ENCODE measurements around the gene SNX8. TPM values are rescaled to one million over a fixed set of nuclear protein-coding genes. Genes with fewer than 3 reads are reported as not detected.

Gene SNX8
- polyA plus RNA-seq, 2 of the 4 experiments (the other 2 are of a cell fraction), result 21.2 to 36.3 TPM

- peak; percentile 52 to 88 for DNase-seq (ENCODE audit: low read depth in 1 of 2, low spot score in 1 of 2)
- no peak overlapping the region for H3K4me3 ChIP-seq
- no peaks in the 10 kb centered on the region for H3K9me3 ChIP-seq
- peaks cover 9% of the 10 kb centered on the region for H3K4me1 ChIP-seq
- FAIRE-seq, result no peak
- ChIA-PET CTCF (interaction anchor here (1.1 to 2.6 kb wide), 4 partner anchors 11 to 87 kb away, joined by 3 to 10 read pairs (median 6); no protein-coding TSS in a partner anchor), POLR2A (interaction anchor here (1.1 kb wide), 1 partner anchor 12 kb away, joined by 3 read pairs; no protein-coding TSS in a partner anchor)
- peak; percentile 41 to 45; a peak in 4 of 6 replicates for ATAC-seq
- H3K4me2 ChIP-seq, result no peak overlapping the region
- peak overlapping the region in 1 of 2 experiments; percentile 44; a peak in 1 of 6 replicates for H3K27ac ChIP-seq
- WGBS (ENCODE audit: missing lambda C conversion rate), result 65% methylated on average over 5 of the region's 5 CpGs
- TF ChIP-seq RARB (CRISPR knock-in tag; IDR thresholded peaks at IDR 0.05), result no peak
- no peak for TF ChIP-seq ZNF302 (CRISPR knock-in tag; IDR thresholded peaks at IDR 0.05)
- no peak for TF ChIP-seq MYC (IDR thresholded peaks at IDR 0.05; ENCODE audit: borderline replicate concordance, low read length)
- no peak for TF ChIP-seq POLR2AphosphoS2 (conservative IDR thresholded peaks at IDR 0.05; ENCODE audit: low read length)
- TF ChIP-seq, protein P1, sequence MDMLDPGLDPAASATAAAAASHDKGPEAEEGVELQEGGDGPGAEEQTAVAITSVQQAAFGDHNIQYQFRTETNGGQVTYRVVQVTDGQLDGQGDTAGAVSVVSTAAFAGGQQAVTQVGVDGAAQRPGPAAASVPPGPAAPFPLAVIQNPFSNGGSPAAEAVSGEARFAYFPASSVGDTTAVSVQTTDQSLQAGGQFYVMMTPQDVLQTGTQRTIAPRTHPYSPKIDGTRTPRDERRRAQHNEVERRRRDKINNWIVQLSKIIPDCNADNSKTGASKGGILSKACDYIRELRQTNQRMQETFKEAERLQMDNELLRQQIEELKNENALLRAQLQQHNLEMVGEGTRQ (IDR thresholded peaks at IDR 0.05), result no peak
- no peak for TF ChIP-seq BCL3 (IDR thresholded peaks at IDR 0.05)
Measured at GRCh38 chr7:2260820-2261219, 53.4 kb downstream of the SNX8 start.

- H3K4me3 ChIP-seq, result no peak overlapping the region
- H3K4me1 ChIP-seq, result peaks cover 9% of the 10 kb centered on the region
- no peak for DNase-seq (ENCODE audit: low read depth in 1 of 2, low spot score in 1 of 2)
- CTCF ChIA-PET, result interaction anchor here (0.7 to 2.2 kb wide), 4 partner anchors 11 to 595 kb away, joined by 3 to 7 read pairs (median 6); no protein-coding TSS in a partner anchor
- 84% methylated on average over 8 of the region's 9 CpGs for WGBS (ENCODE audit: missing lambda C conversion rate)
- no peak overlapping the region for H3K4me2 ChIP-seq
- FAIRE-seq, result no peak
- POLR2A ChIA-PET, result no interaction called here
- TF ChIP-seq ZSCAN20 (CRISPR knock-in tag; IDR thresholded peaks at IDR 0.05) (no peak), RARB (CRISPR knock-in tag; IDR thresholded peaks at IDR 0.05) (no peak), RFX5 (IDR thresholded peaks at IDR 0.05) (no peak), HDAC2 (IDR thresholded peaks at IDR 0.05) (no peak), FOXS1 (CRISPR knock-in tag; IDR thresholded peaks at IDR 0.05) (no peak), JUNB (IDR thresholded peaks at IDR 0.05) (no peak), ZFP36 (IDR thresholded peaks at IDR 0.05; ENCODE audit: borderline replicate concordance, partially characterized antibody) (no peak), EP300 (IDR thresholded peaks at IDR 0.05) (no peak), NPAS2 (CRISPR knock-in tag; IDR thresholded peaks at IDR 0.05; ENCODE audit: borderline replicate concordance) (no peak), EHMT2 (IDR thresholded peaks at IDR 0.05; ENCODE audit: low read depth) (no peak), CTCF (IDR thresholded peaks at IDR 0.05) (no peak), HOXB13 (CRISPR knock-in tag; IDR thresholded peaks at IDR 0.05; ENCODE audit: low read depth) (no peak), CBX2 (IDR thresholded peaks at IDR 0.05; ENCODE audit: borderline replicate concordance, low read depth) (no peak), CEBPB (IDR thresholded peaks at IDR 0.05) (no peak), NFE2L2 (conservative IDR thresholded peaks at IDR 0.05; ENCODE audit: low read length) (no peak), HOXA7 (CRISPR knock-in tag; IDR thresholded peaks at IDR 0.05) (no peak), CHD2 (IDR thresholded peaks at IDR 0.05; ENCODE audit: low read length, partially characterized antibody) (no peak), MAFK (IDR thresholded peaks at IDR 0.05; ENCODE audit: partially characterized antibody) (no peak), POLR2AphosphoS2 (conservative IDR thresholded peaks at IDR 0.05; ENCODE audit: low read length) (no peak)
- TF ChIP-seq, protein P2, sequence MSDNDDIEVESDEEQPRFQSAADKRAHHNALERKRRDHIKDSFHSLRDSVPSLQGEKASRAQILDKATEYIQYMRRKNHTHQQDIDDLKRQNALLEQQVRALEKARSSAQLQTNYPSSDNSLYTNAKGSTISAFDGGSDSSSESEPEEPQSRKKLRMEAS (IDR thresholded peaks at IDR 0.05), result no peak
- H3K9me3 ChIP-seq, result no peaks in the 10 kb centered on the region
- H3K27ac ChIP-seq, result no peak overlapping the region
- ATAC-seq, result no peak
Measured at GRCh38 chr7:2259480-2259879, 54.8 kb downstream of the SNX8 start.

All from A549 (cell line).